ENCODE measurements around the gene ZNF79.

DNA sequence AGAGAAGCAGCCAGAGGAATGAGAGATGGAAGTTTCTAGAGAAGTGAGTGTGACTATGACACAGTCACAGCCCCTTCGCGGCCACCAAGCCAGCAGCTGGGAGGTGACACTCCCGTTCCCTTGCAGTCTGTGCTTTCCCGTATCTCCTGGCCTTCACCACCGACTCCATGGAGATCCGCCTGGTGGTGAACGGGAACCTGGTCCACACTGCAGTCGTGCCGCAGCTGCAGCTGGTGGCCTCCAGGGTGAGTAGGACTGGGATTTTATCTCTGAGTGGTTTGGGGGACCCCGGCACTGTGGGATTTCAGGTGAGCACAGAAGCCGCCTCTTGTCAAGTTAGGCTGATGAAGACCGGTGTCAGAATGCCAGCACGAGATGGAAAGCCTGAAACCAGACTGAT, 39.3 kb upstream of the ZNF79 start:
- no peak for TF ChIP-seq CTCF (IDR thresholded peaks at IDR 0.05)
- TF ChIP-seq EP300 (IDR thresholded peaks at IDR 0.05) = no peak
- no peak for TF ChIP-seq POLR2A (IDR thresholded peaks at IDR 0.05)
